SK-N-SH treated with all-trans-retinoic acid at 6 μM for 48 hours (cell line): ENCODE results near the gene RBM12.
A peak's percentile ranks its signal among the peaks of the same experiment; 100 is the strongest.

ENCODE experiments used
- ATAC-seq: fragments of 200-7000 bp; cut with Tn5 transposase; 3 replicates; pipeline ENCODE4 v1.9.1; 2020; ENCODE audit warnings: mild to moderate bottlenecking, moderate library complexity
- BACH2 ChIP-seq: fragments of 250-450 bp; sonication (Bioruptor Pico); IDR thresholded peaks from 2 replicates; pipeline ENCODE4 v1.9.0; 2021; ENCODE audit warnings: mild to moderate bottlenecking, borderline replicate concordance
- CSDC2 ChIP-seq: fragments of 250-450 bp; sonication (Bioruptor Pico); IDR thresholded peaks from 2 replicates; pipeline ENCODE4 v1.5.0; 2020; ENCODE audit warnings: mild to moderate bottlenecking, moderate library complexity
- GLIS3 ChIP-seq: fragments of 250-450 bp; sonication (Bioruptor Pico); IDR thresholded peaks from 2 replicates; pipeline ENCODE4 v1.5.0; 2020; ENCODE audit warnings: mild to moderate bottlenecking, moderate library complexity
- ISL1 ChIP-seq: fragments of 250-450 bp; sonication (Bioruptor Pico); IDR thresholded peaks from 2 replicates; pipeline ENCODE4 v2.1.2; 2022; ENCODE audit warnings: mild to moderate bottlenecking, moderate library complexity
- PPARA ChIP-seq: fragments of 250-450 bp; sonication (Bioruptor Pico); IDR thresholded peaks from 2 replicates; pipeline ENCODE4 v1.5.0; 2020; ENCODE audit warnings: mild to moderate bottlenecking, borderline replicate concordance
- RARB ChIP-seq: fragments of 250-450 bp; sonication (Bioruptor Pico); IDR thresholded peaks from 2 replicates; pipeline ENCODE4 v1.8.0; 2021; ENCODE audit warnings: mild to moderate bottlenecking, moderate library complexity
- SNAI2 ChIP-seq: fragments of 250-450 bp; sonication (Bioruptor Pico); IDR thresholded peaks from 2 replicates; pipeline ENCODE4 v1.5.0; 2020; ENCODE audit warnings: mild to moderate bottlenecking, moderate library complexity
- TCF4 ChIP-seq: fragments of 250-450 bp; sonication (Bioruptor Pico); IDR thresholded peaks from 2 replicates; pipeline ENCODE4 v1.8.0; 2021; ENCODE audit warnings: mild to moderate bottlenecking, moderate library complexity, borderline replicate concordance
- TOX ChIP-seq: fragments of 250-450 bp; sonication (Bioruptor Pico); IDR thresholded peaks from 2 replicates; pipeline ENCODE4 v1.8.0; 2021; ENCODE audit warnings: mild to moderate bottlenecking, moderate library complexity, borderline replicate concordance
- ZC3H10 ChIP-seq: fragments of 250-450 bp; sonication (Bioruptor Pico); IDR thresholded peaks from 2 replicates; pipeline ENCODE4 v1.5.1; 2021; ENCODE audit warnings: mild to moderate bottlenecking, moderate library complexity
- ZFP3 ChIP-seq: fragments of 250-450 bp; sonication (Bioruptor Pico); IDR thresholded peaks from 2 replicates; pipeline ENCODE4 v1.5.0; 2020; ENCODE audit warnings: mild to moderate bottlenecking, moderate library complexity
- ZFP30 ChIP-seq: fragments of 450-650 bp; formaldehyde crosslinking; IDR thresholded peaks from 2 replicates; pipeline ENCODE4 v1.5.0; 2022; ENCODE audit warnings: mild to moderate bottlenecking, moderate library complexity
- ZNF565 ChIP-seq: fragments of 450-650 bp; formaldehyde crosslinking; conservative IDR thresholded peaks from 2 replicates; pipeline ENCODE4 v1.5.0; 2020; ENCODE audit warnings: low read depth, mild to moderate bottlenecking, moderate library complexity
- ZNF70 ChIP-seq: fragments of 450-650 bp; formaldehyde crosslinking; IDR thresholded peaks from 2 replicates; pipeline ENCODE4 v1.5.0; 2020; ENCODE audit warnings: mild to moderate bottlenecking, moderate library complexity
- ZNF8 ChIP-seq: fragments of 450-650 bp; formaldehyde crosslinking; IDR thresholded peaks from 2 replicates; pipeline ENCODE4 v1.5.0; 2020; ENCODE audit warnings: mild to moderate bottlenecking, moderate library complexity
- TF ChIP-seq, protein P1 (sequence below): fragments of 250-450 bp; sonication (Bioruptor Pico); IDR thresholded peaks from 2 replicates; pipeline ENCODE4 v1.8.0; 2020; ENCODE audit warnings: mild to moderate bottlenecking, moderate library complexity, borderline replicate concordance
- TF ChIP-seq, protein P2 (sequence below): fragments of 250-450 bp; sonication (Bioruptor Pico); IDR thresholded peaks from 2 replicates; pipeline ENCODE4 v1.5.1; 2020; ENCODE audit warnings: low read depth, mild to moderate bottlenecking, moderate library complexity
- TF ChIP-seq, protein P3 (sequence below): fragments of 250-450 bp; sonication (Bioruptor Pico); IDR thresholded peaks from 2 replicates; pipeline ENCODE4 v1.5.1; 2021; ENCODE audit warnings: mild to moderate bottlenecking, moderate library complexity
- TF ChIP-seq, protein P4 (sequence below): fragments of 250-450 bp; sonication (Bioruptor Pico); IDR thresholded peaks from 2 replicates; pipeline ENCODE4 v1.8.0; 2021; ENCODE audit warnings: low read depth, mild to moderate bottlenecking, moderate library complexity, borderline replicate concordance

RBM12 gene

DNA sequence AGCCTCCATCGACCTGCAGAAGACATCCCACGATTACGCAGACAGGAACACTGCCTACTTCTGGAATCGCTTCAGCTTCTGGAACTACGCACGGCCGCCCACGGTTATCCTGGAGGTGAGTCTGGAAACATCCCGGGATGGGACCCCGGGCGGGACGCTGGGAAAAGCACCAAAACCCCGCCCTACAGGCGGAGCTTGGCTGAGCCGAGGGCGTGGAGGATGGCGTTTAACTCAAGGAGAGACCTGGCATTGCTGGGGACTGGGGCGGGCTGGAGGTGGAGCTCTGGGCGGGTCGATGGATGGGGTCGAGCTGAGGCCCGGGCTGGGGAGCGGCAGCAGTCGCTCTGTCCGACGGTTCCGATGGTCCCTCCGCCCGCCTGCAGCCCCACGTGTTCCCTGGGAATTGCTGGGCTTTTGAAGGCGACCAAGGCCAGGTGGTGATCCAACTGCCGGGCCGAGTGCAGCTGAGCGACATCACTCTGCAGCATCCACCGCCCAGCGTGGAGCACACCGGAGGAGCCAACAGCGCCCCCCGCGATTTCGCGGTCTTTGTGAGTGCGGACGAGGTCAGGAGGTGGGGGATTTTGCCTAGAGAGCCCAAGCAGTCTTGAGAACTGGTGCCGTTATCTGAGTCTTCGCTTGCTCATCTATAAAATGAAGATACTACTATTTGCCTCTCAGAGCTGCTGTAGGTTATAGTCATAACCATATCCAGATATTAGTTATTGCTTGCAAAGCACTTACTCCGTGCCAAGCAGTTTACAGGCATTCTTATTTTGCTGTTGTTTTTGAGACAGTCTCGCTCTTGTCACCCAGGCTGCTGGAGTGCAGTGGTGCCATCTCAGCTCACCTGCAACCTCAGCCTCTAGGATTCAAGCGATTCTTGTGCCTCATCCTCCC lies 45.3 kb downstream of the RBM12 start:
- no peak for TF ChIP-seq GLIS3 (CRISPR knock-in tag)
- no peak for TF ChIP-seq TCF4 (CRISPR knock-in tag)
- TF ChIP-seq RARB, result no peak
- no peak for TF ChIP-seq BACH2 (CRISPR knock-in tag)
- TF ChIP-seq ZC3H10, result no peak
- no peak for TF ChIP-seq TOX
- no peak for TF ChIP-seq ZFP30 (CRISPR knock-in tag)
- TF ChIP-seq ZNF565 (CRISPR knock-in tag), result no peak
- no peak for TF ChIP-seq ZNF8 (CRISPR knock-in tag)
- no peak for TF ChIP-seq ZFP3
- TF ChIP-seq, protein P1, sequence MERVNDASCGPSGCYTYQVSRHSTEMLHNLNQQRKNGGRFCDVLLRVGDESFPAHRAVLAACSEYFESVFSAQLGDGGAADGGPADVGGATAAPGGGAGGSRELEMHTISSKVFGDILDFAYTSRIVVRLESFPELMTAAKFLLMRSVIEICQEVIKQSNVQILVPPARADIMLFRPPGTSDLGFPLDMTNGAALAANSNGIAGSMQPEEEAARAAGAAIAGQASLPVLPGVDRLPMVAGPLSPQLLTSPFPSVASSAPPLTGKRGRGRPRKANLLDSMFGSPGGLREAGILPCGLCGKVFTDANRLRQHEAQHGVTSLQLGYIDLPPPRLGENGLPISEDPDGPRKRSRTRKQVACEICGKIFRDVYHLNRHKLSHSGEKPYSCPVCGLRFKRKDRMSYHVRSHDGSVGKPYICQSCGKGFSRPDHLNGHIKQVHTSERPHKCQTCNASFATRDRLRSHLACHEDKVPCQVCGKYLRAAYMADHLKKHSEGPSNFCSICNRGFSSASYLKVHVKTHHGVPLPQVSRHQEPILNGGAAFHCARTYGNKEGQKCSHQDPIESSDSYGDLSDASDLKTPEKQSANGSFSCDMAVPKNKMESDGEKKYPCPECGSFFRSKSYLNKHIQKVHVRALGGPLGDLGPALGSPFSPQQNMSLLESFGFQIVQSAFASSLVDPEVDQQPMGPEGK (CRISPR knock-in tag), result no peak
- peak; percentile 73 for ATAC-seq

DNA sequence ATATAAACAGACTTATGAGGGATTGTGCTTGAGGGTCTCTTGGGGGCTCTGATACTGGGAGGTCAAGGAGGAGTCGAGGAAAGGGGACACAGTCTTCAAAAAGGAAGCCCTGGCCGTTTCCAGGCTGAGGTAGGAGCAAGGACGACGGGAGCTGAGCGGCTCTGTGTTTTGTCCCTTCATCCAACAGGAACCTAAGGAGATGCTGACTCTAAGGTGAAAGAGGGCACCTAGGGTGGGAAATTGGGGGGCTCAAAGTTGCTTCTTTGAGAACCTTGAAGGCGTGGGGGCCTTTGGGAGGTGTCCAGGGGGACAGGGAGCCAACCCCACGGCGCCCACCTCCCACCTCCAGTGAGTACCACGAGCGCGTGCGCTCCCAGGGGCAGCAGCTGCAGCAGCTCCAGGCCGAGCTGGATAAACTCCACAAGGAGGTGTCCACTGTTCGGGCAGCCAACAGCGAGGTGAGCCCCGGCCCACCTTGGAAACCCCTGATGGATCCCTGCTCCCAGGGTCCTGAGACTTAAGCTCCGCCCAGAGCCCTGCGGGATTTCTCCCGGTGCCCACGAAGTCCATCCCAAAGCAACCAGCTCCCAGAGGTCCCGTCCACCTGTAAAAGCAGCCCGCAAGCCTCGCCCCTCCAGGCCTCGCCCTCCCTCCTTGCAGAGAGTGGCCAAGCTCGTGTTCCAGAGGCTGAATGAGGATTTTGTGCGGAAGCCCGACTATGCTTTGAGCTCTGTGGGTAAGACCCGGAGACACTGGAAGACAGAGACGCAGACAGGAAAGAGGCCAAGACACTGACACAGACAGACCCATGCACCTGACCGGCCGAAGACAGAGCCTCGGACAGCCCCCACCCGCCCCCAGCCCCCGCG lies 46.2 kb downstream of the RBM12 start:
- peak; percentile 3; the same call in 2 of the 3 replicates for ATAC-seq
- TF ChIP-seq ZFP3 (no peak), CSDC2 (CRISPR knock-in tag) (no peak), PPARA (CRISPR knock-in tag) (no peak), ZC3H10 (no peak), BACH2 (CRISPR knock-in tag) (no peak), ZNF70 (no peak), RARB (no peak), ISL1 (CRISPR knock-in tag) (no peak), ZNF565 (CRISPR knock-in tag) (no peak), GLIS3 (CRISPR knock-in tag) (no peak), SNAI2 (CRISPR knock-in tag) (no peak), TOX (no peak)
- TF ChIP-seq, protein P2, sequence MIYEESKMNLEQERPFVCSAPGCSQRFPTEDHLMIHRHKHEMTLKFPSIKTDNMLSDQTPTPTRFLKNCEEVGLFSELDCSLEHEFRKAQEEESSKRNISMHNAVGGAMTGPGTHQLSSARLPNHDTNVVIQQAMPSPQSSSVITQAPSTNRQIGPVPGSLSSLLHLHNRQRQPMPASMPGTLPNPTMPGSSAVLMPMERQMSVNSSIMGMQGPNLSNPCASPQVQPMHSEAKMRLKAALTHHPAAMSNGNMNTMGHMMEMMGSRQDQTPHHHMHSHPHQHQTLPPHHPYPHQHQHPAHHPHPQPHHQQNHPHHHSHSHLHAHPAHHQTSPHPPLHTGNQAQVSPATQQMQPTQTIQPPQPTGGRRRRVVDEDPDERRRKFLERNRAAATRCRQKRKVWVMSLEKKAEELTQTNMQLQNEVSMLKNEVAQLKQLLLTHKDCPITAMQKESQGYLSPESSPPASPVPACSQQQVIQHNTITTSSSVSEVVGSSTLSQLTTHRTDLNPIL (CRISPR knock-in tag), result no peak
- TF ChIP-seq, protein P1 (CRISPR knock-in tag), result no peak
- TF ChIP-seq, protein P3, sequence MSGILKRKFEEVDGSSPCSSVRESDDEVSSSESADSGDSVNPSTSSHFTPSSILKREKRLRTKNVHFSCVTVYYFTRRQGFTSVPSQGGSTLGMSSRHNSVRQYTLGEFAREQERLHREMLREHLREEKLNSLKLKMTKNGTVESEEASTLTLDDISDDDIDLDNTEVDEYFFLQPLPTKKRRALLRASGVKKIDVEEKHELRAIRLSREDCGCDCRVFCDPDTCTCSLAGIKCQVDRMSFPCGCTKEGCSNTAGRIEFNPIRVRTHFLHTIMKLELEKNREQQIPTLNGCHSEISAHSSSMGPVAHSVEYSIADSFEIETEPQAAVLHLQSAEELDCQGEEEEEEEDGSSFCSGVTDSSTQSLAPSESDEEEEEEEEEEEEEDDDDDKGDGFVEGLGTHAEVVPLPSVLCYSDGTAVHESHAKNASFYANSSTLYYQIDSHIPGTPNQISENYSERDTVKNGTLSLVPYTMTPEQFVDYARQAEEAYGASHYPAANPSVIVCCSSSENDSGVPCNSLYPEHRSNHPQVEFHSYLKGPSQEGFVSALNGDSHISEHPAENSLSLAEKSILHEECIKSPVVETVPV, result no peak
- TF ChIP-seq, protein P4, sequence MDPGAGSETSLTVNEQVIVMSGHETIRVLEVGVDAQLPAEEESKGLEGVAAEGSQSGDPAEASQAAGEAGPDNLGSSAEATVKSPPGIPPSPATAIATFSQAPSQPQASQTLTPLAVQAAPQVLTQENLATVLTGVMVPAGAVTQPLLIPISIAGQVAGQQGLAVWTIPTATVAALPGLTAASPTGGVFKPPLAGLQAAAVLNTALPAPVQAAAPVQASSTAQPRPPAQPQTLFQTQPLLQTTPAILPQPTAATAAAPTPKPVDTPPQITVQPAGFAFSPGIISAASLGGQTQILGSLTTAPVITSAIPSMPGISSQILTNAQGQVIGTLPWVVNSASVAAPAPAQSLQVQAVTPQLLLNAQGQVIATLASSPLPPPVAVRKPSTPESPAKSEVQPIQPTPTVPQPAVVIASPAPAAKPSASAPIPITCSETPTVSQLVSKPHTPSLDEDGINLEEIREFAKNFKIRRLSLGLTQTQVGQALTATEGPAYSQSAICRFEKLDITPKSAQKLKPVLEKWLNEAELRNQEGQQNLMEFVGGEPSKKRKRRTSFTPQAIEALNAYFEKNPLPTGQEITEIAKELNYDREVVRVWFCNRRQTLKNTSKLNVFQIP (CRISPR knock-in tag), result no peak
